ENCODE data around the gene E2F4. TPM values are rescaled to one million over a fixed set of nuclear protein-coding genes. Genes with fewer than 3 reads are reported as not detected.

E2F4 gene
- total and polyA plus RNA-seq, 8 donors, result 32.8 to 304 (median 42.1) TPM

DNA sequence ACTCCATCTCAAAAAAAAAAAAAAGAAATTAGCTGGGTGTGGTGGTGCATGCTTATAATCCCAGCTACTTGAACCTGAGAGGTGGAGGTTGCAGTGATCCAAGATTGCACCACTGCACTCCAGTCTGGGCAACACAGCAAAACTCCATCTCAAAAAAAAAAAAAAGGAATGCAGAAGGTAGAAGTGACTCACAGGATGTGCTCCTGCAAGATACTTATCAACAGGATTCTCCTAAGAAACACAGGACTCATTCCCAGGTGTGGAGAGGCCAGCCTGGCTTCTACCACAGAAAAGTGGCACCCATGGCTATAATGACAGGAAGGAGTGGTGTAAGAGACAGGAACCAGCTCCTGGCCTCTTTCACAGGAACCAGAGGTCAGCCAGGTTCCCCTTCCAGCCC is 20.8 kb downstream of the E2F4 start:
- no peak for DNase-seq
- no peaks in the 10 kb centered on the region for H3K9me3 ChIP-seq
- H3K4me3 ChIP-seq, result no peak overlapping the region
- H3K27me3 ChIP-seq, result no peaks in the 10 kb centered on the region
- H3K27ac ChIP-seq, result peak overlapping the region in 1 of 5 donors; percentile 3
- intact Hi-C loops (cut with DNase I; ENCODE audit: low total_unique reads), result no loop called here
- TF ChIP-seq POLR2AphosphoS5 (IDR thresholded peaks at IDR 0.05), result no peak
- TF ChIP-seq EP300 (IDR thresholded peaks at IDR 0.05), result no peak
- TF ChIP-seq POLR2A (IDR thresholded peaks at IDR 0.05), result no peak
- TF ChIP-seq, protein P1, sequence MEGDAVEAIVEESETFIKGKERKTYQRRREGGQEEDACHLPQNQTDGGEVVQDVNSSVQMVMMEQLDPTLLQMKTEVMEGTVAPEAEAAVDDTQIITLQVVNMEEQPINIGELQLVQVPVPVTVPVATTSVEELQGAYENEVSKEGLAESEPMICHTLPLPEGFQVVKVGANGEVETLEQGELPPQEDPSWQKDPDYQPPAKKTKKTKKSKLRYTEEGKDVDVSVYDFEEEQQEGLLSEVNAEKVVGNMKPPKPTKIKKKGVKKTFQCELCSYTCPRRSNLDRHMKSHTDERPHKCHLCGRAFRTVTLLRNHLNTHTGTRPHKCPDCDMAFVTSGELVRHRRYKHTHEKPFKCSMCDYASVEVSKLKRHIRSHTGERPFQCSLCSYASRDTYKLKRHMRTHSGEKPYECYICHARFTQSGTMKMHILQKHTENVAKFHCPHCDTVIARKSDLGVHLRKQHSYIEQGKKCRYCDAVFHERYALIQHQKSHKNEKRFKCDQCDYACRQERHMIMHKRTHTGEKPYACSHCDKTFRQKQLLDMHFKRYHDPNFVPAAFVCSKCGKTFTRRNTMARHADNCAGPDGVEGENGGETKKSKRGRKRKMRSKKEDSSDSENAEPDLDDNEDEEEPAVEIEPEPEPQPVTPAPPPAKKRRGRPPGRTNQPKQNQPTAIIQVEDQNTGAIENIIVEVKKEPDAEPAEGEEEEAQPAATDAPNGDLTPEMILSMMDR (IDR thresholded peaks at IDR 0.05), result no peak
- H3K4me1 ChIP-seq, result peaks cover 22 to 41% (median 27%) of the 10 kb centered on the region in 4 donors
- H3K36me3 ChIP-seq, result peaks cover 0 to 7% (median 0%) of the 10 kb centered on the region in 4 donors

DNA sequence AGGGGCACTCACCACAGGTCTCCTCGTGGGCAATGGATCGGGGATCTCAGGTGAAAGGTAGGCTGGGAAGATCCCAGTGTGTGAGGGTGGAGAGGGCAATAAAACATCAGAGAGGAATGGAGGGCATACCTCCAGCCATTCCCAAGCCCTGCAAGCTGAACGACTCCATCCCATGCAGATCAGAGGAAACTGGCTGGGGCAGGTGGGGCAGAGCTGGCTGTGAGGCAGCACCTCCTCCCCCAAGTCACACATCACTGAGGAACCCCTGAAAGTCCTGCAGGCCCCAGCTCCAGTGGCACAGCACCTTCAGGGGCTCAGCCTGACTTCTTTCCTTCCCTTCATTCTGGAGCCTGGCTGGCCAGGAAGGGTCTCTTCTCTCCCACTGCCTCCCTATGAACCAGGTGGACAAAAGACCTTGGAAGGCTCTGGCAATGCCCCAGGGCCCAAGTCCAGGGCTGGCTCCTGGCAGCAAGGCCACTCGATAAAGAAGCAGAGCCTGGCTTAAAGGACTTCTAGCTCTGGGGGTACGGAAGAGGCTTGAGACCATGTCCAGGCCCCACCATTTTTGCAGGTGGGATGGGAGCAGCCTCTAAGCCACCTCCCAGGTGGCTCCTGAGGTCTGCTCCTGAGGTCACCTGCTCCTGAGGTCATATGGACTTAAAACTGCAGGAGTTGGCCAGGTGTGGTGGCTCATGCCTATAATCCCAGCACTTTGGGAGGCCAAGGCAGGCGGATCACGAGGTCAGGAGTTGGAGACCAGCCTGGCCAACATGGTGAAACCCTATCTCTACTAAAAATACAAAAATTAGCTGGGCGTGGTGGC is 21.5 kb downstream of the E2F4 start:
- peak in 1 of 2 donors; percentile 69 for DNase-seq
- TF ChIP-seq, protein P1 (IDR thresholded peaks at IDR 0.05), result no peak
- TF ChIP-seq EP300 (IDR thresholded peaks at IDR 0.05), result no peak
- TF ChIP-seq POLR2AphosphoS5 (IDR thresholded peaks at IDR 0.05), result no peak
- no peak for TF ChIP-seq POLR2A (IDR thresholded peaks at IDR 0.05)
- no peaks in the 10 kb centered on the region for H3K27me3 ChIP-seq
- no peak overlapping the region for H3K4me3 ChIP-seq
- H3K27ac ChIP-seq, result peak overlapping the region in 1 of 5 donors; percentile 3
- H3K4me1 ChIP-seq, result peaks cover 22 to 45% (median 27%) of the 10 kb centered on the region in 4 donors
- H3K9me3 ChIP-seq, result no peaks in the 10 kb centered on the region
- peaks cover 0 to 7% (median 0%) of the 10 kb centered on the region in 4 donors for H3K36me3 ChIP-seq
- 42 to 67% (median 57%) methylated on average over 7 to 8 of the region's 8 CpGs for WGBS, 5 donors
- intact Hi-C loops (cut with DNase I; ENCODE audit: low total_unique reads), result no loop called here

DNA sequence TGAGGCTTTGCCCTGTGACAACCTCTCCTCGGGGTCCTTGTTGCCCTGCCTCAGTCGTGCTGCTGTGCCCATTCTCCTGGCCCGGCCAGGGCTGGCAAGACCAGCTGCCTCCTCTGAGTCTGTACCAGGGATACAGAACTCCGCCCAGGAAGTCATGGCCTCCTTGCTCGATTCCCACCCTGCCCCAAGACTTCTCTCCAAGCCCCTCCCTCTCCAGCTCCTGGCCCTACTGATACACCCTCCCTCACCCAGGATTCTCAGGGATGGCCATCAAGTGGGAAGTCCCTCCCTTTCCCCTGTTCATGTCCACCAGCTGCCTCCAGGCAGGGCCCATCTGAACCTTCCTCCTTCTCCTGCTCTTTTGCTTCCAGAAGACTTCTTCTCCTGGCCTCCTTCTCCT is 23.8 kb downstream of the E2F4 start:
- intact Hi-C loops (cut with DNase I; ENCODE audit: low total_unique reads), result no loop called here
- H3K36me3 ChIP-seq, result peaks cover 0 to 4% (median 0%) of the 10 kb centered on the region in 4 donors
- H3K4me3 ChIP-seq, result no peak overlapping the region
- H3K27me3 ChIP-seq, result no peaks in the 10 kb centered on the region
- H3K4me1 ChIP-seq, result peaks cover 22 to 45% (median 27%) of the 10 kb centered on the region in 4 donors
- TF ChIP-seq, protein P1 (IDR thresholded peaks at IDR 0.05), result no peak
- TF ChIP-seq POLR2AphosphoS5 (IDR thresholded peaks at IDR 0.05), result no peak
- no peak for TF ChIP-seq POLR2A (IDR thresholded peaks at IDR 0.05)
- TF ChIP-seq EP300 (IDR thresholded peaks at IDR 0.05), result no peak
- WGBS, 5 donors, result 67 to 78% (median 73%) methylated on average over 5 of the region's 5 CpGs
- no peak for DNase-seq
- no peaks in the 10 kb centered on the region for H3K9me3 ChIP-seq
- H3K27ac ChIP-seq, result no peak overlapping the region

DNA sequence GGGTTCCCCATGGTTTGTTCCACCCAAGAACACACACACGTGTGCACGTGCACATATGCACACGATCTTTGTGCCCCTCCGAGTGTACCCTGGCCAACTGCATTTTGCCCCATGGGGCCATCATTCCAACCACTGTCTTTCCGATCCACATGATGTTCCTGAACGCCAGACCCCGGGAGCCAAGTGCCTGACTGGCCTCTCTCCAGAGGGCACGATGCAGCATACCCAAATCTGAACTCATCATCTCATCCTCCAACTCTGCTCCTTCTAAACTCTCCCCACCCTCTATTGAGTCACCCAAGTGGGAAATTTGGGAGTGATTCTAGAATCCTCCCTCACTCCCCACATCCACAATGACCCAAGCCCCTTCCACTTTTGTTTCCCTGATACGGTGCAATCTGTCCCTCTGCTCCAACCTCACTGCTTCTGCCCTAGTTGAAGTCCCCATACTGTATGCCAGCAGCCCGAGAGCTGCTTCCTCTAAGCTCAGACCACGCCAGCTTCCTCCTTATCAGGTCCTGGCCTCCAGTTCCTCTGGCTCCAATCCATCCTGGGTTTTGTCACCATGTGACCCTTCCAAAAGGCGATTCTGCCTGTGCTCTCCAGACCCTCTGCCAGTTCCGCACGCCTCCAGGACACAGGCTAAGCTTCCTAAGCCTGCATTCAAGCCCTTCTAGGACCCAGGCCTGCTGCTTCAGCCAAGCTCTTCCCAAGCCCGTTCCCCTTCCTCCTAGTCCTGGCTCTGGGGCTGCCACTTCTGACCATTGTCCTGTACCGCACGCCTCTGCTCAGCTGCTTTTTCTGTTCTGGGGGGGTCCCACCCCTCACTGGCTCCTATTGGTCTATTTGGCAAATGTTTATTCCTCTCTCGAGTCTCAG is 24.9 kb downstream of the E2F4 start:
- WGBS, 5 donors, result 52 to 66% (median 54%) methylated on average over 18 of the region's 18 CpGs
- intact Hi-C loops (cut with DNase I; ENCODE audit: low total_unique reads), result no loop called here

More for the DNA sequence above, 24.9 kb downstream of the E2F4 start:
- peak overlapping the region in 4 of 5 donors; percentile 4 to 58 (median 22) for H3K27ac ChIP-seq
- TF ChIP-seq POLR2AphosphoS5 (IDR thresholded peaks at IDR 0.05), result peak in 1 of 3 donors; percentile 18
- TF ChIP-seq EP300 (IDR thresholded peaks at IDR 0.05), result no peak
- no peak for TF ChIP-seq POLR2A (IDR thresholded peaks at IDR 0.05)
- TF ChIP-seq, protein P1 (IDR thresholded peaks at IDR 0.05), result no peak
- DNase-seq, result peak in 1 of 2 donors; percentile 61
- H3K9me3 ChIP-seq, result no peaks in the 10 kb centered on the region
- no peaks in the 10 kb centered on the region for H3K27me3 ChIP-seq
- H3K36me3 ChIP-seq, result no peaks in the 10 kb centered on the region
- H3K4me3 ChIP-seq, result no peak overlapping the region
- H3K4me1 ChIP-seq, result peaks cover 22 to 45% (median 27%) of the 10 kb centered on the region in 4 donors

Measured in stomach (tissue), 9 donors.